Astrocyte (in vitro differentiated cells and primary cell): Measurements from ENCODE around the gene S100P.

ENCODE experiments used
- EZH2 ChIP-seq: IDR thresholded peaks from 2 replicates; pipeline ENCODE4 v1.6.1; 2012; ENCODE audit warnings: mild to moderate bottlenecking, low read length, inconsistent platforms; ENCODE audit not compliant: insufficient read depth
- TF ChIP-seq, protein P1 (sequence below): IDR thresholded peaks from 2 replicates; pipeline ENCODE4 v1.5.1; 2011; ENCODE audit warnings: low read depth, mild to moderate bottlenecking, inconsistent platforms, low read length, moderate library complexity; ENCODE audit not compliant: insufficient read depth

GRCh38 chr4:6687947-6688878 lies 5.5 kb upstream of the S100P start:
- TF ChIP-seq, protein P1, sequence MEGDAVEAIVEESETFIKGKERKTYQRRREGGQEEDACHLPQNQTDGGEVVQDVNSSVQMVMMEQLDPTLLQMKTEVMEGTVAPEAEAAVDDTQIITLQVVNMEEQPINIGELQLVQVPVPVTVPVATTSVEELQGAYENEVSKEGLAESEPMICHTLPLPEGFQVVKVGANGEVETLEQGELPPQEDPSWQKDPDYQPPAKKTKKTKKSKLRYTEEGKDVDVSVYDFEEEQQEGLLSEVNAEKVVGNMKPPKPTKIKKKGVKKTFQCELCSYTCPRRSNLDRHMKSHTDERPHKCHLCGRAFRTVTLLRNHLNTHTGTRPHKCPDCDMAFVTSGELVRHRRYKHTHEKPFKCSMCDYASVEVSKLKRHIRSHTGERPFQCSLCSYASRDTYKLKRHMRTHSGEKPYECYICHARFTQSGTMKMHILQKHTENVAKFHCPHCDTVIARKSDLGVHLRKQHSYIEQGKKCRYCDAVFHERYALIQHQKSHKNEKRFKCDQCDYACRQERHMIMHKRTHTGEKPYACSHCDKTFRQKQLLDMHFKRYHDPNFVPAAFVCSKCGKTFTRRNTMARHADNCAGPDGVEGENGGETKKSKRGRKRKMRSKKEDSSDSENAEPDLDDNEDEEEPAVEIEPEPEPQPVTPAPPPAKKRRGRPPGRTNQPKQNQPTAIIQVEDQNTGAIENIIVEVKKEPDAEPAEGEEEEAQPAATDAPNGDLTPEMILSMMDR = no peak
- no peak for TF ChIP-seq EZH2
